ENCODE measurements around the gene TRIM29.
A peak's percentile ranks its signal among the peaks of the same experiment; 100 is the strongest.
"Not testable (repeated sequence)": the region's sequence is repeated elsewhere in the genome, so short reads cannot be mapped to it uniquely, and the experiment has no call there.

TRIM29 gene

DNA sequence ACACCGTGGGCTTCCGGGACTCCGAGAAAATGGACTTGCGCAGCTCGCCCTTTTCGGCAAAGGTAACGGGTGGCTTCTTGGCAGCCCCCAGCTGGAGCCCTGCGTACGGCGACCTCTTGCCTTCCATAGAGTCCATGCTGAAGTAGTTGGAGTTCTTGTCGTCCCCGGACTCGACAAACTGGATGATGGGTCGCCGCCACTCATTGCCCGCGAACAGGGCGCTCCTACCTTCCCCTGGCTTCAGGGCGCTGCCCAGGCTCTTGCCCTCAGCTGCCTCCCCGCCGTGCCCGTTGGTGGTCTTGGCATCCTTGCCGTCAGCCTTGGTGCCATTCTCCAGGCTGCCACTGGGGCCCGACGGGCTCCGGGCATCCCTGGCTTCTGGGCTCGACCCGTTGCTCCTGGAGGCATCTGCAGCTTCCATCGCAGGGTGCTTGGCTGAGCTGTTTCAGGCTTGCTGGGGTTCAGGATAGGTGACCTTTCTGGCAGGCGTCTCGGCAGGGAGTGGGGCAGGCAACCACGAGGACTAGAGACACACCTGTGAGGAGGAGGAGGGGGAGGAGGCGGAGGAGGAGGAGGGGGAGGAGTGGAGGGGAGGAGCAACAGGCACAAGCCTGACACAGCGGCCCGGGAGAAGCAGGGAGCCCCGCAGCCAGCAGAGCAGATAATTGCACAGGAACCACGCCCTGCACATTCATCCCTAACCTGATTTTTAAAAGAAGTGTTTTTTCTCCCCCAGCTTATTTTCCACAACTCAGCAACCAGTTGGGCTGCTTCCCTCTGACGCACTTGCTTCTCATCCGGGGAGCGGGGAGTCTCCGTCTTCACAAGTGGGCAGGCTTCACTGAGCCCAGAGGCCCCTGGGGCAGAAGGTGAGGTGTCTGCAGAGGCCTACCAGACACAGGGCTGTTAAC lies at the start of gene TRIM29:
Gene TRIM29, minus strand, starts transcription at position 503 of the 911 bp plus-strand sequence. Its CDS starts 82 bp downstream, at position 421.
- DNase-seq (ENCODE audit: low spot score), result no peak

DNA sequence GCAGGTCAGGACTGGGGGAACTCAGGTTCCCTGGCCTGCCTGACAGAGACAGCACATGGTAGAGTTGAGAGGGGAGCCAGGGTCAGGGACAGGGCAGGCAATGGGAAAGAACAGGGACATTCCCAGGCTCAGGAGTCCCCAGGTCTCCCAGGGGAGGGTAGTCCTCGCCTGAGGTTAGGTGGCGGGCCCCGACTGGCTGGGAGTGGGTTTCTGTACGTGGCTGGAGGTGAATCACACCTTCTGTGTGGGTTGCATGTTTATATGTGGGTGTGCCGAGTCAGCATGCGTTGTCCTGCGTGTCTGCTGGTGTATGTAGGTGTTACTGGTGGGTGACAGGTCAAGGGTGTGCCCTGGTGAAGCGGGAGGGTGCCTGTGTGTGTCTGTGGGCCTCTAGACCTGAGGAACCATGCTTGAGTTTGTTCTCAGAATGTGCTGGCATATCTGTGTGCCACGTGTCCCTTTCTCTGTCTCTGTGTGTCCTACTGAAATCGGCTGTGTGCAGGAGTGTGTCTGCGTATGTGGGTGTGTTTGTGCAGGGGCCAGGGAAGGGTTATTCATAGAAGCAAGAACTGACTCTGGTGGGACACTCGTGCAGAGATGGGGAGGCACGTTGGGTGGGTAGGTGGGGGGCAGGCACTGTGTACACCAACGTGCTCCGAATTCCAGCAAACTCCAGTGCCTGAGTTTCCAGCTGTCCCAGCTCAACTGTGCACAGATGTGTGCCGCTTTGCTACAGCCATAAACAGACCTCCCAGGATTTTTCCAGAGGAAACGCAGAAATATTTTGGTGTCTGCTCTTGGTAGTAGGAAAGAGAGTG lies 49.1 kb upstream of the TRIM29 start:
- peak; percentile 30 for DNase-seq (ENCODE audit: low spot score)

- no peak for DNase-seq (ENCODE audit: low spot score)
These were observed 48.5 kb upstream of the TRIM29 start for GRCh38 chr11:120186456-120186773.

DNA sequence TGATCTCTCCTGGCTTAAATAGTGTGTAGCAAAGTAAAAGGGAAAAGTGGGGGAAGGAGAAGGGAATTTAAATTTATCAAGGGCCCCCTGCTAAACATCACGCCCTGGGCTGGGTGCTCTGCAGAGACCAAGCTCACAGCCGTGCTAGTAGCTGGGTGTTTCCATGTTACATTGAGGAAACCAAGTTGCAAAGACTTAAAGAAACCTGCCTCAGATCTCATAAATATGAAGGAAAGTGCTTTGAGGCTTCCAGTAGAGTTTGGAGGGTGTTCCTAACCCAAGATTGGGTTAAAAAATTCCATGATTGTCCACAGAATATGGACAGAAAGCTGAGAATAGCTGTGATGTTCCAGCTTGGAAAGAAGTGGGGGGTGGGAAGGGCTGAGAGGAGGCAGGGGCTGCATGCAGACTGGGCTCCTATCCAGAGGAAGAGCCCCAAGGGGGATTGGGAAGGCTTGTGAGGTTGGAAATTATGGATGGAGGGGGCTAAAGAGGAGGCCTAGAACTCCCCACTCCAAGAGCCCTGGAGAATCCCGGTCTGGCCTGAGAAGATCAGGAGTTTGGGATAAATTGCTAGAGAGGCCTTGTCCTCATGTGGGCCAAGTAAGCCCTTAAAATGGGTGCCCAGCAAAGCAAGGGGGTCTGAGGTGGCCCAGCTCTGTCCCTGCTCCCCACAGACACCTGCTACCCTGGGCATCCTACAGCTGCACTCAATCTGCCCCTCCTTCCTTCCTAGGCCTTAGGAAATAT lies 48.0 kb upstream of the TRIM29 start:
- no peak for DNase-seq (ENCODE audit: low spot score)

- peak; percentile 67 for DNase-seq (ENCODE audit: low spot score)
These were observed 47.2 kb upstream of the TRIM29 start for GRCh38 chr11:120184946-120185705.

GRCh38 chr11:120184371-120184945 lies 46.5 kb upstream of the TRIM29 start:
- no peak for DNase-seq (ENCODE audit: low spot score)

- DNase-seq (ENCODE audit: low spot score), result no peak
These were observed 45.8 kb upstream of the TRIM29 start for GRCh38 chr11:120183701-120184141.

DNA sequence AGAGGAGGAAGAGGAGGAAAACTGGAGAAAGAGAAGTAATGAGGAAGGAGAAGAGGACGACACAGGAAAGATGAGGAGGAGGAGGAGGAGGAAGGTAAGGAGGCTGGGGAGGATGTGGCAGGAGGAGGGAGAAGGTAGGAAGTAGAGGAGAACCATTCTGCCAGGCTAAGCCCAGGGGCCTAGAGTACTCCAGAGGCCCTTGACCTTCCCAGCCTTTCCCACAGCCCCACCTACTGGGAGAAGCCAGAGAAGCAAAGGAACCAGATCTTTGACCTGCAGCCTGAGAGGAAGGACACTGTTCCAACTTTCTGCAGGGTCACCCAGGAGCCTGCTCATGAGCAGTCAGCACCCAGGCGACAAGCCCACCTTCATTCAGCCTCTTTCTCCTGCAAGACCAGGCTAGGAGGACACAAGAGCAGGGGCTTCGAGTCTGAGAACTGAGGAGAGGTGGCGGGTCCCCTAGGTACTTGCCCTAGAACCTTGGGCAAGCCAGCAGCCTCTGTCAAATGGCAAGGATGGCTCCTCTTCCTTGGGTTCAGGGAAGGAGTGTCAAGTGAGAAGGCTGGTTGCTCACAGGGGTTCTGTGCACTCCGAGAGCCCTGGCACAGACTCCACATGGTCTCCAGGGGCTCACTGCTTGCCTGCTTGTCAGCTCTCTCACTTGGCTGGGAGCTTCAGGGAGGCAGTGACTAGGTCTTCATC lies 45.0 kb upstream of the TRIM29 start:
- no peak for DNase-seq (ENCODE audit: low spot score)

- DNase-seq (ENCODE audit: low spot score), result no peak
These were observed 44.5 kb upstream of the TRIM29 start for GRCh38 chr11:120182372-120182771.

GRCh38 chr11:120181376-120181975 lies 43.6 kb upstream of the TRIM29 start:
- DNase-seq (ENCODE audit: low spot score), result no peak

GRCh38 chr11:120180551-120181232 lies 42.8 kb upstream of the TRIM29 start:
- DNase-seq (ENCODE audit: low spot score), result peak; percentile 51

DNA sequence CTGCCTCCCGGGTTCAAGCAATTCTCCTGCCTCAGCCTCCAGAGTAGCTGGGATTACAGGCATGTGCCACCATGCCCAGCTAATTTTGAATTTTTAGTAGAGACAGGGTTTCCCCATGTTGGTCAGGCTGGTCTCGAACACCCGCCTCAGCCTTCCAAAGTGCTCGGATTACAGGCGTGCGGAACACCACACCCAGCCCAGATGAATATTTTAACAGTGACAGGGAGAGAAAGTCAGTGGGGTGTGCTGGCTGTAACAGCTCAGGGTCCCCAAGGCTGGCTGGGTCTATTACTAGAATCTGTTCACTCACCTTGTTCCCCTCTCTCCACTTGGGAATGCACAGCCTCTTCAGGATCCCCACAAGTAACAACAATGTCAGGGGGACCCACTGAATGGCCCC lies 42.1 kb upstream of the TRIM29 start:
- not testable (repeated sequence) for DNase-seq (ENCODE audit: low spot score)

DNA sequence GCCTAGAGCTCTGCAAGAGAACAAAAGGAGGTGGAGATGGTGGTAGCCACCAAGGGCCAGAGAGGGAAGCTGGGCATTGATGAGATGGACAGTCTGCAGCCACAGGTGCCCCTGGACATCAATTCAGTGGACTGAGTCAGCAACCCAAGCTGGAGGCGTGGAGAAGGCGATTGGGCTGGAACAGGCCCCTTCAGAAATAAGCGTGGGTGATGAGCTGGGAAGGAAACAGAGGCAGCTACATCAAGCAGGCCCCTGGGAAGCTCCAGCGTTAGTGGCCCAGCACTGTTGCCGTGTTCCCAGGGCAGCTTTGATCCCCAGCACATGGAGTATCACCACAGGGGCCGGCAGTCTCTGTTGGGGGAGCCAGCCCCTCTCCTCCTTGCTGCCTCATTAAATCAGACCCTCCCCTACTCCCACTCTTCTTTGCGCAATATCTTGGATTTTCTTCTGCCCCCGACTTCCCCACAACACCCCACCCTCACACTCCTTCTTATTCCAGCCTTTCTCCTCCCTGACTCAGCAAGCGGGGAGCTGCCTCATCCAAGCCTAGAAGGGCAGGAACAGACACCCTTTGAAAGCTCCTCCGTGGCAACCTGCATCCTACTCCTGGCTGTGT lies 41.3 kb upstream of the TRIM29 start:
- no peak for DNase-seq (ENCODE audit: low spot score)

DNA sequence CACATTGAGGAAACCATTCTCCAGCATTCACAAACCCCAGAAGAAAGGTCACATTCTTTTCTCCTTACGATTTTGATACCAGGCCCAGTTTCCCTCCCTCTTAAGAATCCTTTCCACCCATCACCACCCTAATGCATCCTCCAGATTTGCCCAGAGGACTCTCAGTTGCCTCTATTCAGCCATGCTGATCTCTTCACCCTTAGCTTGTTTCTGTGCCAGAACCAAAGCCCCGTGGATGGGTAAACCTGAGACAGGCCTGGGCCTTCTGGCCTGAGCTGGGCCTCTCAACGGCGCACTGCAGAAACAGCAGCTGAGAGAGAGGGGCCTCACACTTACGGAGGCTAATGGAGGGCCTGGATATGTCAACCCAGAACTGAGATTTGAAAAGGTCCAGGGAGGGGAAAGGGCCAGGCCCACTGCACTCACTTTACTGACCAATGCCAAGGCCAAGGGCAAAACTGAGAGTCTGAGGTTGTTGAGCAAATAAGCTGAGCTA lies 40.7 kb upstream of the TRIM29 start:
- DNase-seq (ENCODE audit: low spot score), result peak; percentile 57

DNA sequence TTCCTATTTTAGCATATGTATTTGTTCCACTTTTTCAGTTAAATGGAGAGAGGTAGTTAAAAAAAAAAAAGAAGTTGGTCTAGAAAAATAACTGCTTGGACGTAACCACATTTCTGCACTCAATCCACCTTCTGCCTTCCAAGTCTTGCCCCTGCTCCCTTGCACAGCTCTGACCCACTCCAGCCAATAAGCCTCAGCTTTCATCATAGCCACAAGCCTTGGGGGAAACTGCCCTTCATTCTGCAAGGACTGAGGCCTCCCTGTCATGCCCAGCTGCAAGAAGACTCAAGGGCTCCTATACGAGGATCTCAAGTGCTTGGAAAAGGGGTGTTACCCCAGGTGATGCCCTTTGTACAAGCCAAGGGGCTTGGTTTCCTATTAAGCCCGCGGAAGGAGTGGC lies 37.0 kb upstream of the TRIM29 start:
- DNase-seq (ENCODE audit: low spot score), result peak; percentile 3

DNA sequence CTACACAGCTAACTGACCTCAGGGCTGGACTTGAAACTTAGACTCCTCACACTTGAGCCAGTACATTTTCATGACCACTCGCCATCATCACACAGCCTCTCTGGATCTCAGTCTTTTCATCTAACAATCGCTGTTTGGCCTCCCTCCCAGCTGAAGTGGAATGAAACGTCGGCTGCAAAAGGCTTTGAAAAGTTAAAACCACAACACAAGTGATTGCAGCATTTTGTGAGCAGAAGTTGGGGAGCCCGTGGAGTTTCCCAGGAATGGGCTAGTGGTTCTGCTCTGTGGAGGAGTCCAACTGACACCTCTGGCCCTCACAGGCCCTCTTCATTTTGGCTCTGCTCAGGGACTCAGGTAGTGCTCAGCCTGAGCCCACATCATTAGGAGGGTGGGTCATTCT lies 35.9 kb upstream of the TRIM29 start:
- peak; percentile 7 for DNase-seq (ENCODE audit: low spot score)

DNA sequence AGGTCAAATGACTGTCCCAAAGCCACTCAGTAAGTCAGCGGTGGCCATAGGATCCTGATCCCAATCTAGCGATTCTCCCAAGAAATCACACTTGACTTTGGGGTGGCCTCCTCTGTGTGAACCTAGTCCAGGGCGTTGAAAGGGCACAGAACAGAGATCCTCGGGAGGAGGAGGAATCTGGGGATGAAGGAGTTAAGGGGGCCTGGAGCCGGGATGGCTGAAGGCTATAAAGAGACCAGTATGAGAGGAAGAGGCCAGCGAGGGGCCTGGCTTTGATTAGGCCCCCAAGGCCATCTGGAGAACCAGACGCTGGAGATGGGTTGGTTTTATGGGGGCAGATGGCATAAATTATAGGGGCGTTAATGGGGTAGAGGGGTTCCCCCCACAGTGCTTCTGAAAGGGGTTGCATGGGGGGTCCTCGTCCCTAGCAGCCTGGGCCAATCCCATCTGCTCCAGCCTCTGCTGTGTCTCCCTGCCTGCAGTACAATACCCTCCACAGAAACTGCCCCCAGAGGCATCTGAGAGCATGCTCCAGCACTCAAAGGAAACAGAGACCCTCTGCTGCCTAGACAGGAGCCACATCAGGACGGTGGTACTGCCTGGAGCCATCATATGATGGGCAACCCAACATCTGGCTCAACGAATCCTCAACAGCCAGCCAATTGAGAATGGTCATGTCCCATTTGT lies 35.2 kb upstream of the TRIM29 start:
- peak; percentile 5 for DNase-seq (ENCODE audit: low spot score)

Data from AG20443 (cell line).